ENCODE measurements around the gene RNF225. TPM values are rescaled to one million over a fixed set of nuclear protein-coding genes. Genes with fewer than 3 reads are reported as not detected.

The RNF225 gene
- total and polyA plus RNA-seq, 2 of the 13 experiments (the other 11 are each of a cell fraction or from before 2014, with no cell fraction given) = not detected

GRCh38 chr19:58407658-58408151, 12.2 kb downstream of the RNF225 start (continued):
- no peak for TF ChIP-seq DBP (CRISPR knock-in tag; IDR thresholded peaks at IDR 0.05; ENCODE audit: not compliant biosample characterization)
- TF ChIP-seq MEF2D (CRISPR knock-in tag; IDR thresholded peaks at IDR 0.05) = no peak
- TF ChIP-seq HNF1B (CRISPR knock-in tag; IDR thresholded peaks at IDR 0.05) = no peak
- TF ChIP-seq ZNF512B (CRISPR knock-in tag; IDR thresholded peaks at IDR 0.05; ENCODE audit: borderline replicate concordance) = no peak
- TF ChIP-seq ZSCAN12 (CRISPR knock-in tag; IDR thresholded peaks at IDR 0.05) = no peak
- no peak for TF ChIP-seq ZNF576 (CRISPR knock-in tag; IDR thresholded peaks at IDR 0.05)
- no peak; the same call in 1 of the 2 replicates for TF ChIP-seq ZNF44 (CRISPR knock-in tag; IDR thresholded peaks at IDR 0.05)
- no peak for TF ChIP-seq FOXA1 (IDR thresholded peaks at IDR 0.05)
- no peak for TF ChIP-seq FOXA1 (CRISPR knock-in tag; IDR thresholded peaks at IDR 0.05)
- no peak for TF ChIP-seq ATF6 (CRISPR knock-in tag; conservative IDR thresholded peaks at IDR 0.05)
- peak; percentile 39; the same call in 1 of the 2 replicates for TF ChIP-seq ZNF326 (CRISPR knock-in tag; IDR thresholded peaks at IDR 0.05; ENCODE audit: borderline replicate concordance)
- TF ChIP-seq KLF15 (CRISPR knock-in tag; IDR thresholded peaks at IDR 0.05; ENCODE audit: borderline replicate concordance) = no peak
- no peak for TF ChIP-seq RCOR2 (CRISPR knock-in tag; IDR thresholded peaks at IDR 0.05)
- TF ChIP-seq KAT2B (IDR thresholded peaks at IDR 0.05; ENCODE audit: borderline replicate concordance, low read depth, low read length) = no peak
- peak in 1 of 2 experiments; percentile 1; a peak in 1 of 4 replicates for TF ChIP-seq HMGXB4 (CRISPR knock-in tag; IDR thresholded peaks at IDR 0.05; ENCODE audit: borderline replicate concordance in 1 of 2, low read depth in 1 of 2)
- no peak for TF ChIP-seq ZNF790 (CRISPR knock-in tag; IDR thresholded peaks at IDR 0.05; ENCODE audit: borderline replicate concordance)
- TF ChIP-seq NRL (CRISPR knock-in tag; IDR thresholded peaks at IDR 0.05; ENCODE audit: borderline replicate concordance) = no peak
- TF ChIP-seq HINFP (CRISPR knock-in tag; IDR thresholded peaks at IDR 0.05; ENCODE audit: low read depth) = no peak
